Right forelimb (tissue), 1 donor: ENCODE data around the gene HOATZ.
A peak's percentile ranks its signal among the peaks of the same experiment; 100 is the strongest.

Experiments used
- DNase-seq: peaks from one replicate; pipeline ENCODE4 v3.0.0-alpha.2; 2018

HOATZ gene

GRCh38 chr11:111514216-111515031, at the start of gene HOATZ:
Gene HOATZ, plus strand, starts transcription at chr11:111514778. Its CDS starts 7 bp downstream, at chr11:111514785.
- DNase-seq, result peak; percentile 49

GRCh38 chr11:111465400-111465799, 49.2 kb upstream of the HOATZ start:
- no peak for DNase-seq

GRCh38 chr11:111466615-111467014, 48.0 kb upstream of the HOATZ start:
- no peak for DNase-seq

GRCh38 chr11:111469200-111469599, 45.4 kb upstream of the HOATZ start:
- no peak for DNase-seq

- DNase-seq, result no peak
Observed at GRCh38 chr11:111472228-111472627, 42.4 kb upstream of the HOATZ start.

- no peak for DNase-seq
Observed at GRCh38 chr11:111474432-111474831, 40.1 kb upstream of the HOATZ start.

- no peak for DNase-seq
Observed at GRCh38 chr11:111476366-111476765, 38.2 kb upstream of the HOATZ start.

GRCh38 chr11:111476956-111477355, 37.6 kb upstream of the HOATZ start:
- DNase-seq, result no peak

GRCh38 chr11:111477898-111478297, 36.7 kb upstream of the HOATZ start:
- no peak for DNase-seq

GRCh38 chr11:111479666-111480065, 34.9 kb upstream of the HOATZ start:
- DNase-seq, result no peak

GRCh38 chr11:111483431-111483830, 31.1 kb upstream of the HOATZ start:
- DNase-seq, result no peak

- no peak for DNase-seq
Observed at GRCh38 chr11:111490496-111490895, 24.1 kb upstream of the HOATZ start.

- DNase-seq, result no peak
Observed at GRCh38 chr11:111494040-111494439, 20.5 kb upstream of the HOATZ start.

GRCh38 chr11:111499483-111499882, 15.1 kb upstream of the HOATZ start:
- no peak for DNase-seq

- no peak for DNase-seq
Observed at GRCh38 chr11:111500481-111500880, 14.1 kb upstream of the HOATZ start.

GRCh38 chr11:111502611-111503010, 12.0 kb upstream of the HOATZ start:
- DNase-seq, result no peak

GRCh38 chr11:111510311-111510710, 4.3 kb upstream of the HOATZ start:
- no peak for DNase-seq

GRCh38 chr11:111512296-111513239, 2.0 kb upstream of the HOATZ start, which contains the start of gene BTG4:
Gene BTG4, minus strand, starts transcription at chr11:111512386. Its CDS starts 13,610 bp downstream, at chr11:111498776.
- peak; percentile 49 for DNase-seq

GRCh38 chr11:111513240-111513605, 1.4 kb upstream of the HOATZ start:
- DNase-seq, result no peak

- no peak for DNase-seq
Observed at GRCh38 chr11:111515591-111515990, 1.0 kb downstream of the HOATZ start.

GRCh38 chr11:111518668-111519067, 4.1 kb downstream of the HOATZ start:
- no peak for DNase-seq

- no peak for DNase-seq
Observed at GRCh38 chr11:111520560-111520959, 6.0 kb downstream of the HOATZ start.

GRCh38 chr11:111521135-111521534, 6.6 kb downstream of the HOATZ start:
- DNase-seq, result no peak

GRCh38 chr11:111522426-111522825, 7.8 kb downstream of the HOATZ start:
- no peak for DNase-seq
